ENCODE measurements around the gene RBM47. TPM values are rescaled to one million over a fixed set of nuclear protein-coding genes. Genes with fewer than 3 reads are reported as not detected.

Gene RBM47
- total and polyA plus RNA-seq, 7 experiments from 2014 or later: 0.17 to 47.2 (median 1.9) TPM

GRCh38 chr4:40579983-40580382 is 49.7 kb downstream of the RBM47 start:
- intact Hi-C loops (cut with micrococcal nuclease): no loop called here
- POLR2A ChIA-PET: no interaction called here

GRCh38 chr4:40577588-40578253 is 51.9 kb downstream of the RBM47 start:
- Mint-ChIP-seq H3K9me3 (no peaks in the 10 kb centered on the region), H3K27ac (no peak overlapping the region), H3K36me3 (peaks cover 0 to 3% (median 0%) of the 10 kb centered on the region in 5 donors), H3K4me1 (peaks cover 9 to 35% (median 21%) of the 10 kb centered on the region in 7 donors), H3K4me3 (no peak overlapping the region), H3K27me3 (peaks cover 0 to 4% (median 0%) of the 10 kb centered on the region in 5 donors)
- CTCF ChIA-PET: interaction anchor here (0.7 kb wide), 1 partner anchor 59 kb away, joined by 3 read pairs; no protein-coding TSS in a partner anchor
- DNase-seq: no peak
- no peaks in the 10 kb centered on the region for H3K27me3 ChIP-seq (ENCODE audit: control insufficient read depth in 2 of 2, insufficient read depth in 2 of 2, low read length in 2 of 2)
- no peaks in the 10 kb centered on the region for H3K9me3 ChIP-seq (ENCODE audit: control insufficient read depth in 2 of 3, low read length in 3 of 3)
- intact Hi-C loops (cut with micrococcal nuclease): no loop called here
- H3K36me3 ChIP-seq (ENCODE audit: control insufficient read depth in 2 of 3, insufficient read depth in 3 of 3, low read length in 3 of 3): no peaks in the 10 kb centered on the region
- no peak for ATAC-seq
- H3K27ac ChIP-seq (ENCODE audit: low read depth, low read length): no peak overlapping the region
- POLR2A ChIA-PET: no interaction called here
- no peak overlapping the region for H3K4me3 ChIP-seq (ENCODE audit: low read length)
- no peaks in the 10 kb centered on the region for H3K4me1 ChIP-seq (ENCODE audit: control insufficient read depth in 2 of 2, insufficient read depth in 2 of 2, low read length in 2 of 2)

More at GRCh38 chr4:40579983-40580382, 49.7 kb downstream of the RBM47 start:
- peaks cover 0 to 5% (median 0%) of the 10 kb centered on the region in 5 donors for H3K36me3 Mint-ChIP-seq
- H3K27me3 Mint-ChIP-seq: peaks cover 0 to 4% (median 0%) of the 10 kb centered on the region in 5 donors
- H3K27ac Mint-ChIP-seq: peak overlapping the region in 1 of 9 donors; percentile 34
- CTCF ChIA-PET: no interaction called here
- no peak overlapping the region for H3K4me3 ChIP-seq (ENCODE audit: low read length)
- no peak overlapping the region for H3K4me3 Mint-ChIP-seq
- ATAC-seq: no peak
- no peaks in the 10 kb centered on the region for H3K9me3 Mint-ChIP-seq
- H3K4me1 Mint-ChIP-seq: peaks cover 7 to 29% (median 16%) of the 10 kb centered on the region in 7 donors
- H3K4me1 ChIP-seq (ENCODE audit: control insufficient read depth in 2 of 2, insufficient read depth in 2 of 2, low read length in 2 of 2): no peaks in the 10 kb centered on the region
- no peaks in the 10 kb centered on the region for H3K9me3 ChIP-seq (ENCODE audit: control insufficient read depth in 2 of 3, low read length in 3 of 3)
- no peak for DNase-seq
- H3K27me3 ChIP-seq (ENCODE audit: control insufficient read depth in 2 of 2, insufficient read depth in 2 of 2, low read length in 2 of 2): no peaks in the 10 kb centered on the region
- no peaks in the 10 kb centered on the region for H3K36me3 ChIP-seq (ENCODE audit: control insufficient read depth in 2 of 3, insufficient read depth in 3 of 3, low read length in 3 of 3)
- H3K27ac ChIP-seq (ENCODE audit: low read depth, low read length): no peak overlapping the region

DNA sequence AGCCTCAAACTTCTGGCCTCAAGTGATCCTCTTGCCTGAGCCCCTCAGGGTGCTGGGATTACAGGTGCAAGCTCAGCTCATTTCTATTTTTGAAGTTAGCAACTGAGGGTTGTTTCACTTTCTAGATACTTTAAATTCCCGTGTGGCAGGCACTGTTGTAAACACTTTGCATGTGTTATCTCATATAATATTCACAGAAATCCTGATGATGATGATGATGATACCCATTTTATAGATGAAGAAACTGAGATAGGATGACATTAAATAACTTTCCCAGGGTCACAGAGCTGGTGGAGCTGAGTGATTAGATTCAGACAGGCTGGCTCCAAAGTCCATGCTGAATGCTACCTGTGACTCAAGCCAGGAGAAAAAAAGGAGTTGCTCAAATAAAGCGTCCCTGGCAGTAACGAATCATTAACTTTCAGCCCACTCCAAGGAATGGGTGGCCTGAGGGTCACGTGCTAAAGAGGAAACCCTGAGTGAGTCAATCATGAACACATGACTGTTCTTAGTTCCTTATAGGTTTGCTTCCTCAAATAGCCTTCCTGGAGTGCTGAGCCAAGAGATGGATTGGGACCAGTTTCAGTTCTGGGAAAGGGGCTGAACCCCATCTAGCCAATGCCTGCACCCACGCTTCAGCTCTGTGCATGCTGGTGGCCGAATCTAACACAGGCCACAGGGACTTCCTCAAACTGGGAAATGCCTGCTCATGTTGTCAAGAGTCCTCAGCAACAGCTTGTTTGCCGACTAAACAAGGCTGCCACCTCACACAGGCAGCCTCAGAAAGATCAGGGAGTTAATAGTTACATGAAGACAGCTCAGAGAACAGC is 52.8 kb downstream of the RBM47 start:
- H3K4me3 Mint-ChIP-seq: peak overlapping the region in 2 of 10 donors; percentile 20 to 41
- no peak for DNase-seq

GRCh38 chr4:40575846-40576245 is 53.8 kb downstream of the RBM47 start:
- Histone ChIP-seq H3K27me3 (ENCODE audit: control insufficient read depth in 2 of 2, insufficient read depth in 2 of 2, low read length in 2 of 2) (no peaks in the 10 kb centered on the region), H3K4me3 (ENCODE audit: low read length) (no peak overlapping the region), H3K27ac (ENCODE audit: low read depth, low read length) (no peak overlapping the region), H3K36me3 (ENCODE audit: control insufficient read depth in 2 of 3, insufficient read depth in 3 of 3, low read length in 3 of 3) (no peaks in the 10 kb centered on the region), H3K9me3 (ENCODE audit: control insufficient read depth in 2 of 3, low read length in 3 of 3) (no peaks in the 10 kb centered on the region), H3K4me1 (ENCODE audit: control insufficient read depth in 2 of 2, insufficient read depth in 2 of 2, low read length in 2 of 2) (no peaks in the 10 kb centered on the region)
- DNase-seq (no peak), ATAC-seq (no peak)
- Mint-ChIP-seq H3K4me1 (peaks cover 5 to 27% (median 19%) of the 10 kb centered on the region in 7 donors), H3K27ac (no peak overlapping the region), H3K27me3 (peaks cover 0 to 3% (median 0%) of the 10 kb centered on the region in 5 donors), H3K36me3 (no peaks in the 10 kb centered on the region), H3K4me3 (no peak overlapping the region), H3K9me3 (no peaks in the 10 kb centered on the region)
- ChIA-PET CTCF (no interaction called here), POLR2A (no interaction called here)
- intact Hi-C loops (cut with micrococcal nuclease): no loop called here

More for the DNA sequence above, 52.8 kb downstream of the RBM47 start:
- Histone ChIP-seq H3K4me1 (ENCODE audit: control insufficient read depth in 2 of 2, insufficient read depth in 2 of 2, low read length in 2 of 2) (no peaks in the 10 kb centered on the region), H3K27me3 (ENCODE audit: control insufficient read depth in 2 of 2, insufficient read depth in 2 of 2, low read length in 2 of 2) (no peaks in the 10 kb centered on the region), H3K9me3 (ENCODE audit: control insufficient read depth in 2 of 3, low read length in 3 of 3) (no peaks in the 10 kb centered on the region), H3K4me3 (ENCODE audit: low read length) (no peak overlapping the region), H3K36me3 (ENCODE audit: control insufficient read depth in 2 of 3, insufficient read depth in 3 of 3, low read length in 3 of 3) (no peaks in the 10 kb centered on the region), H3K27ac (ENCODE audit: low read depth, low read length) (no peak overlapping the region)
- Mint-ChIP-seq H3K36me3 (no peaks in the 10 kb centered on the region), H3K27me3 (peaks cover 0 to 2% (median 0%) of the 10 kb centered on the region in 5 donors), H3K27ac (peak overlapping the region in 3 of 9 donors; percentile 19 to 42 (median 37)), H3K4me1 (peaks cover 7 to 33% (median 20%) of the 10 kb centered on the region in 7 donors), H3K9me3 (no peaks in the 10 kb centered on the region)
- ChIA-PET CTCF (interaction anchor here (0.7 kb wide), 1 partner anchor 58 kb away, joined by 3 read pairs; no protein-coding TSS in a partner anchor), POLR2A (no interaction called here)
- peak; percentile 91 for ATAC-seq
- intact Hi-C loops (cut with micrococcal nuclease): no loop called here

DNA sequence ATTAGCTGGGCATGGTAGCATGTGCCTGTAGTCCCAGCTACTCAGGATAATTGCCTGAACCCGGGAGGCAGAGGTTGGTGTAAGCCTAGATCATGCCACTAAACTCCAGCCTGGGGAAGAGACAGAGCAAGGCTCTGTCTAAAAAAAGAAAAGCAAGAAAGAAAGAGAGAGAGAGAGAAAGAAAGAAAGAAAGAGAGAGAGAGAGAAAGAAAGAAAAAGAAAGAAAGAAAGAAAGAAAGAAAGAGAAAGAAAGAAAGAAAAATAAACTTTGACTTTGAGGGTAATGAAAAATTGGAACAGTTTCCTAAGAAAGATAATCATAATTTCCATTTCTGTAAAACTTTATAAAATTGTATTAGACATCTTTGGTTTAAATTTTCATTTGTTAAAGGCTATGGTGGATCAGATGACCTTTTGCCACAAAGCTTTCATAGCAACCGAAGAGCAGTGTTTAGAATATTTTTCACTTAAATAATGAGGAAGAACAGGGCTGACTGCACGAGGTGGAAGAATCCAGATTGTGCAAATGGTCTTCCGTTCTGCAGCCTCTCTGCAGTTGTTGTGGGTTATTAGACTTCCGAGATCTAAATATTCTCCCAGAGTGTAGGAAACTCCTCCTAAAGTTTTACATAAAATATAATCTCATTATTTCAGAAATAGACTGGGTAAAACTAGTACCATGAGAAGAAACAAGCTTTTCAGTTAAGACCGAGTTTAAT is 55.9 kb downstream of the RBM47 start:
- Histone ChIP-seq H3K27ac (ENCODE audit: low read depth, low read length) (no peak overlapping the region), H3K36me3 (ENCODE audit: control insufficient read depth in 2 of 3, insufficient read depth in 3 of 3, low read length in 3 of 3) (no peaks in the 10 kb centered on the region), H3K9me3 (ENCODE audit: control insufficient read depth in 2 of 3, low read length in 3 of 3) (no peaks in the 10 kb centered on the region), H3K27me3 (ENCODE audit: control insufficient read depth in 2 of 2, insufficient read depth in 2 of 2, low read length in 2 of 2) (no peaks in the 10 kb centered on the region), H3K4me3 (ENCODE audit: low read length) (no peak overlapping the region), H3K4me1 (ENCODE audit: control insufficient read depth in 2 of 2, insufficient read depth in 2 of 2, low read length in 2 of 2) (no peaks in the 10 kb centered on the region)
- no peak for DNase-seq
- H3K4me1 Mint-ChIP-seq: peaks cover 5 to 27% (median 19%) of the 10 kb centered on the region in 7 donors
- peak overlapping the region in 2 of 9 donors; percentile 16 to 60 for H3K27ac Mint-ChIP-seq
- H3K4me3 Mint-ChIP-seq: peak overlapping the region in 2 of 10 donors; percentile 13 to 18
- no peaks in the 10 kb centered on the region for H3K36me3 Mint-ChIP-seq
- POLR2A ChIA-PET: no interaction called here
- CTCF ChIA-PET: interaction anchor here (0.5 to 1.2 kb wide), 2 partner anchors 10 to 1761 kb away, joined by 3 read pairs; no protein-coding TSS in a partner anchor
- peak; percentile 32 for ATAC-seq
- peaks cover 0 to 1% (median 0%) of the 10 kb centered on the region in 11 donors for H3K9me3 Mint-ChIP-seq
- H3K27me3 Mint-ChIP-seq: peaks cover 0 to 6% (median 4%) of the 10 kb centered on the region in 5 donors
- intact Hi-C loops (cut with micrococcal nuclease): no loop called here

GRCh38 chr4:40572692-40573310 is 56.9 kb downstream of the RBM47 start:
- Mint-ChIP-seq H3K4me1 (peaks cover 5 to 27% (median 19%) of the 10 kb centered on the region in 7 donors), H3K9me3 (peaks cover 0 to 1% (median 0%) of the 10 kb centered on the region in 11 donors), H3K4me3 (no peak overlapping the region), H3K36me3 (no peaks in the 10 kb centered on the region), H3K27ac (no peak overlapping the region), H3K27me3 (peaks cover 0 to 6% (median 4%) of the 10 kb centered on the region in 5 donors)
- ATAC-seq (no peak), DNase-seq (no peak)
- Histone ChIP-seq H3K4me1 (ENCODE audit: control insufficient read depth in 2 of 2, insufficient read depth in 2 of 2, low read length in 2 of 2) (no peaks in the 10 kb centered on the region), H3K9me3 (ENCODE audit: control insufficient read depth in 2 of 3, low read length in 3 of 3) (no peaks in the 10 kb centered on the region), H3K4me3 (ENCODE audit: low read length) (no peak overlapping the region), H3K36me3 (ENCODE audit: control insufficient read depth in 2 of 3, insufficient read depth in 3 of 3, low read length in 3 of 3) (no peaks in the 10 kb centered on the region), H3K27ac (ENCODE audit: low read depth, low read length) (no peak overlapping the region), H3K27me3 (ENCODE audit: control insufficient read depth in 2 of 2, insufficient read depth in 2 of 2, low read length in 2 of 2) (no peaks in the 10 kb centered on the region)
- ChIA-PET CTCF (interaction anchor here (1.2 kb wide), 1 partner anchor 9 kb away, joined by 3 read pairs; no protein-coding TSS in a partner anchor), POLR2A (no interaction called here)
- intact Hi-C loops (cut with micrococcal nuclease): no loop called here

All from naive thymus-derived CD4-positive, alpha-beta T cell (primary cell).